HG03565 (cell line): Measurements from ENCODE around the gene CFAP92.

Experiments
- ATAC-seq: cut with Tn5 transposase; IDR thresholded peaks from one replicate; pipeline ENCODE4 v1.9.1; 2021; ENCODE audit warnings: mild to moderate bottlenecking, moderate library complexity; ENCODE audit not compliant: unreplicated experiment

The CFAP92 gene

DNA sequence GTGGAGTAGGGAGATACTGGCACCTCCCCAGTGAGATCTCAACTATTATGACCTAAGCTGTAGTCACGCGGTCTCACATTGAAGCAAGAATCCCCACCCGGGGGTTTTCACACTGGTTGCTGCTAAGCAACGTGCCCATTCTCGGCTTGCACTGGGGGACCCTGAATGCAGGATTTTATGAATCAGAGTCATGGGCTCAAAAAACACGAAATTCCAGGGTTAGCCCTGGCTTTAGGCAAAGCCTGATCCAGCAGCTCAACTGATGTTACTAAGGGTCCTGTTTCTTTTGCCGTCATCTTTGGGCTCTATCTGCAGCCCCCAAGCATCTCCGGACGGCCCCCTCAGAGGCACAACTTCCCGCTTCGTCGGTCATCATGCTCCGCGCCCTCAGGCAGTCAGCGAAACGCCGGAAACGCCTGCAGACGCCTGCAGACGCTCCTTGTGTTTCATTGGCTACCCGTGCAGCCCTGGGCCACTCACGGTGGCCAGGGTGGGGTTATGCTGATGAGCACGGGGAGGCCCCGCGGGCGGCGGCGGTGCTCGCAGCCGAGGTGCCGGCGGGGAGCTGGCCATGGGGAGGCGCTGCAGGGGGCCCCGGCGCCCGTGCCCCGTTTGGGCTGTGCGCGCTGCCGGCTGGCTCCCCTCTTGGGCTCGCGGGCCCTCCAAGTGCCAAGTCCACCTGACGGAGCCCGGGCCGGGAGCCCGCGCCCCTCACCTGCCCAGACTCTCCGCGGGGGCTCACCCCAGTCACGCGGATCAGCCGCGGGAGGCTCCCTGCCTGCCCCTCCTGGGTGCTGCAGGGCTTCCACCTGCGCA lies 33.1 kb upstream of the CFAP92 start:
- ATAC-seq, result peak; percentile 97

DNA sequence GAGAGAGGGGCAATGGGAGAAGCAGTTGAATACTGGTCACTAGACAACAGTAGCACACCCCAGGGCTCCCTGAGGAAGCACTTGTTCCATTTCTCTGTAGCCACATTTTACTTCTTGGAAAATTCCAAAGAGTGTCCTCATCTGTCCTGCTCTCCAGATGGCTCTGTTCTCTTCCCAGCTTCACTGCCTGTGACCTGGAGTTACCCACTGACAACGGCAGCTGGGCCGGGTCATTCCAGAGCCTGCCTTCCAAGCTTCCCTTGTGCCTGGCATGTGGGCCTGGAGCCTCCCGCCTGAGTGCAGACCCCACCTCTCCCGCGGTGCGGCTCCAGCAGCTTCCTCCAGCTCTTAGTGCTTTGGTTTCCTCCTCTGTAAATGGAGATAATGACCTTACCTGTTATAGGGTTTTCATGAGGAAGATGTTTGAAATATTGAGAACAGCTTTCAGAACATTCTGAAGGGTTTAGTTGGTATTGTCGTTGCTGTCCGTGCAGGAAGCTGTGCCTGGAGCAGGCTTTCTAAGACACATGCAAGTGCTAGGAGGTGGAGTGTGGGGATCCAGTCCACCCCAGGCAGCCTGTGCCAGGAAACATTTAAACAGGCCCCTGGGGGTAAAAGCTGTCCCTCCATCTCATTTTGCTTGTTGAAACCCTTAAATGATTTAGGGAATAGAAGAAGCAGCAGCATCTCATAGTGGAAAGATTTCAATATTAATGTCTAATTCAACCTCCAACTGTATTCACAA lies 32.0 kb upstream of the CFAP92 start:
- ATAC-seq, result no peak

DNA sequence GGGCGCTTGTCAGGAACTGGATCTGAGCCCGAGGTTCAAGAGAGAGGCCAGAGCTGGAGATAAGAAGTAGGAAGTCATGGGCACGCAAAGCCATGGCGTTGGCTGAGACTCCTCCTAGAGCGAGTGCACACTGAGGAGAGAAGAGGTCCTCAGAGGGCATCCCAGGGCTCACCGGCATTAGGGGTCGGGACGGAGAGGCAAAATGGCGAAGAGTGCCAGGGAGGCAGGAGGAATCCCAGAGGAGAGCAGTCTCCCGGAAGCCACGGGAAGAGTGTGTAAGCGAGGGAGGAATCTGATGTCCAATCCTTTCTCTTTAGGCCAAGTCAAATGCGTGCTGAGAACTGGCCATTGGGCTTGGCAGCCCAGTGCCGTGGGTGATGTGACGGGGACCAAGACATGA lies 31.2 kb upstream of the CFAP92 start:
- ATAC-seq, result no peak

DNA sequence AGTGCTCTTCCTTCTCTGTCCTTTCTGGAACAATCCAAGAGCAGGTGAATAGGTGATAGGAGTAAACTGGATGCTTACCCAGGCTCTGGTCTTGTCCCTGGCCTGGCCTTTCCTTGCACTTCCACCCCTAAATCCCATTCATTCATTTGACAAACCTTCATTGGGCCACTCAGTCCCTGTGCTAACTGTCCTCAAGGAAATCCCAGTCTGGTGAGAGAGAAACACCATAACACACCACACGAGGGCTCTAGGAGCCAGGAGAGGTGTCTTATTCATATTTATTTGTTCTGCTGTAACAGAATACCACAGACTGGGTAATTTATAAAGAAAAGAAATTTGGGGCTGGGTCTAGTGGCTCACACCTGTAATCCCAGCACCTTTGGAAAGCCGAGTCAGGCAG lies 30.0 kb upstream of the CFAP92 start:
- ATAC-seq, result no peak

DNA sequence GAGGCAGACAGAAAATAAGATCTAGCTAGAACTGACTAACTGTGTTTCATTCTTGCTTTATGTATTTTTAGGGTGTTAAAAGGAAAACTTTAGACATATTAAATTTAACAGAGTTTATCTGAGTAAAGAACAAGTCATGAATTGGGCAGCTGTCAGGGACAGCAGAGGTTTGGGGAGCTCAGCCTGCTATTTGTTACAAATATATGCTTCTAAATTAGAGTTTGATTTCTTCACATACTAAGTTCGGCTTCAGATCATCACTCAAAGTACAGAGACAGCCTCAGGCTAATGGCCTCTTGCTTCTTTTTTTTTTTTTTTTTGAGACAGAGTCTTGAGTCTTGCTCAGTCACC lies 29.1 kb upstream of the CFAP92 start:
- no peak for ATAC-seq

DNA sequence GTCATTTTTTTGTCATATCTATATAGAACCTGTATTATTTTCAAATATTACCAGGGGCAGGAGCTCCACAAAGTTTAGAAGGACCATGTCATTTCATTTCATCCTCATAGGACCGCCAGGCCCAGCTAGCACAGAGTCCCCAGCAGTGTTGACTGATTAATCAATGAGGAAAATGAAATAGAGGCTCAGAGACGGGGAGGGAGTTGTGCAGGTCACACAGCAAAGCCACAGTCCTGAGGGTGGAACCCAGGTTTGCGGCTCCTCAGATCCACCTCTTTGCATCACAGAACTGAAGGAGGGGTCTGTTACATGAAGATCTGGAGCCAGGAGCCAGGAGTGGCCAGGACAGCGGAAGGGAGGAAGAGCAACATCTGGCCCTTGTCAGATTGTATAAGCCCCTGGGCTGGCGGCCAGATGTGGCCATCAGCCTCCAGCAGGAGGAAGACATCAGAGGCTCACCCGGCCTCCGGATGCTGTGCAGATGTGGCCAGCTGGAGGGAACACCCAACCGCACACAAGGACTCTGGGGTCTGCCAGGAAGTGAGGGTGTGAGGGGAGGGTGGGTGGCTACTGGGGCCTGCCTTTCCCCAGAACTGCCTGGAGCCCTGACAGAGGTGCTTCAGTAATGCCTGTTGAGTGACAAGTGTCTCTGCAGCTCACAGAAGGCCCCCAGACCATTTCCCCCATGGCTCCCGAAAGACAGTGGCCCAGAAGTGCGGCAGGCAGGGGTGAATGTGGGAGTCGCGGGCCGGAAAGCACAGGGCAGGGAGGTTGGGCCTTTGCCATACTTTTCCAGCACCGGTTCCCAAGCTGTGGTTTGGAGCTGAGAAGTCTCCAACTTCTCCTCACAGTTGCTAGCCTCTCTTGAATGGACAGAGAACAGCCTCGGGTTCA lies 28.5 kb upstream of the CFAP92 start:
- ATAC-seq, result no peak

DNA sequence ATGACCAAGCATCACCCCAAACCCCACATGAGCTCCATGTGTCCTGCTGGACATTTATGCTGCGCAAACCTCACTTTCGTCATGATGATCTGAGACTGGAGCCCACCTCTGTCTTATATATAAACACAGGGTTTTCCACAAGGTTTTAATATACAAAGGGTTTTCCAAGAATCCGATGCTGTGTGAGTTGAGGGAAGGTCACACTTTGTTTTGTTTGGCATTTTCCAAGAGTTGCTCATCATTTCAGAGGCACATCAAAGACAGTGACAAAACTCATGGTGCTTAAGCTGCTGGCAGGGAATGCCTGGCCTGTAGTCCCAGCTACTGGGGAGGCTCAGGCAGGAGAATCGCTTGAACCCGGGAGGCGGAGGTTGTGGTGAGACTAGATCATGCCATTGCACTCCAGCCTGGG lies 27.3 kb upstream of the CFAP92 start:
- no peak for ATAC-seq

DNA sequence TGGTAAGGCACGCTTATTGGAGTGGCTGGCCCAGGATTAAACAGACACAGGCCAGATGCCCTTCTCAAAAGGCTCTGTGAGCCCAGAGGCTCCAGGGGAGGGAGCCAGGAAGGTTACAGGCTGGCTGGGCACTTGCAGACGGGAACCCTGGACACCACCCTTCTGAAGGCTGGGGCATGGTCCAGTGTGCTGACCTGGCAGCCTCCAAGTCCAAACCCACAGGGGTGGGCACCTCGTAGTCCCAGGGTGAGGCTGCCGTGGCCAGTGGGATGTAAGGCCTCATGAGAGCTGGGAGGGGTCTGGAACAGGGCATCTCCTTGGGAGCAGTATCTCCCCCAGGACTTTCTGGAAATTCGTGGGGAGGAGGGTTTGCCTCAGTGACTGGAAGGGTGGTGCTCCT lies 26.8 kb upstream of the CFAP92 start:
- ATAC-seq, result no peak

DNA sequence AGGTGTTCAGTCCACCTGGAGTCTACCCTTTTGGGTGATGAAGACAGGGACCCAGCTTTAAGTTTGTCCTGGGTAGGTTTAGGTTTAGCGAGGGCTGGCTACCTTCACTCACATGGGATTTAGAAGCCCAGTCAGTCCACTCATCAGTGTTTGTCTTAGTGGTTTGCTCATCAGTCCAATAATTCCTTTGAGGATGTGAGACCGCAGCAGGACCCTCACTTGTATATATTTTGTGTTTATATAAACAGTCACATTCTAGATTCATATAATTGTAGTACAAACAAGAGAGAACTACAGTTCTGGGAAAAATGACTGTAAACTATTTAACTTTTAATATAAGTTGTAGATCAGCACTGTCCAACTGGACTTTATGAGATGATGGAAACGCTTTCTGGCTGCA lies 25.4 kb upstream of the CFAP92 start:
- no peak for ATAC-seq

DNA sequence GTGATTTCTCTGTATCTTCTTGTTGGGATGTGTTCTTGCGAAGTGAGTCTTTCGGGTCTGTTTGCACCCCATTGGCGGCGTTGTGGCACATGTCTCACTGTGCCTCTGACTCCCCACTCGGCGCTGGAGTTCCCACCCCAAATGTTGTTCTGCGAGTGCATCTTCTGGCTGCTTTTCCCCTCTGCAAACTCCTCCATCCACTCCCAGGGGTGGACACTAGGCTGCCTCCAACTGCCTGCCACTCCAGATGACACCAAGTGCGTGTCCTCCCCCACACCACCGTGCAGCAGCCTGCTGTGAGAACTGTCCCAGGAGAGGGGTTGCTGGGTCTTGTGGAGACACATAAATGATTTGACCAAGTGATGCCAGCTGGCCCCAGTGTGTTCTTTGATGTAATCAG lies 24.9 kb upstream of the CFAP92 start:
- no peak for ATAC-seq

DNA sequence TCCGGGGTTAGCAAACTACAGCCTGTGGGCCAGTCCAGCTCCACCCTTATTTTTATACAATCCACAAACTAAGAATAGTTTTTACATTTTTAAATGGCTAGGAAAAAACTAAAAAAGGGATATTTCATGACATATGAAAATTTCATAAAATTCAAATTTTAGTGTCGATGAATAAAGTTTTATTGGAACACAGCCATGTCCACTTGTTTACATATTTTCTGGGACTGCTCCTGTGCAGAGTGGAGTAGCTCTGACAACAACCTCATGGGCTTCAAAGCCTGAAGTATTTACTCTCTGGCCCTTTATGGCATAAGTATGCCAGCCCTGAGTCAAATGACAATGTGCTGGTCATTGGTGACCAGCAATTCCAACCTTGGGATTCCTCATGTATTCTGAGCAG lies 24.4 kb upstream of the CFAP92 start:
- ATAC-seq, result no peak

DNA sequence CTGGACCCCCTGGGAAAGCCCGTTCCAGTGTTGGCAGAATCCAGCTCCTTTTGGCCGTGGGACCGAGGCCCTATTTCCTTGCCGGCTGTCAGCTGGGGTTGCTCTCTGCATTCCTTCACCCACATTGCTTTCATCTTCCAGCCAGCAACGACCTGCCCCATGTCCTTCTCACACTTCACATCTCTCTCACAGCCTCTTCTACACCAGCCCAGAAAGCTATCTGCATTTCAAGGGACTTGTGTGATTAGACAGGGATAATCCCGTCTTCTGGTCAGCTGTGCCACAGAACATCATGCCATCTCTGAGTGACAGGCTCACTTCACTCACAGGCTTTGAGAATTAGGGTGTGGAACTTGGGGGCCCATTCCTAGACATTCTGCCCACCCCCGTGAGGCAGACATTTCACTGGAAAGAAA lies 23.6 kb upstream of the CFAP92 start:
- no peak for ATAC-seq

DNA sequence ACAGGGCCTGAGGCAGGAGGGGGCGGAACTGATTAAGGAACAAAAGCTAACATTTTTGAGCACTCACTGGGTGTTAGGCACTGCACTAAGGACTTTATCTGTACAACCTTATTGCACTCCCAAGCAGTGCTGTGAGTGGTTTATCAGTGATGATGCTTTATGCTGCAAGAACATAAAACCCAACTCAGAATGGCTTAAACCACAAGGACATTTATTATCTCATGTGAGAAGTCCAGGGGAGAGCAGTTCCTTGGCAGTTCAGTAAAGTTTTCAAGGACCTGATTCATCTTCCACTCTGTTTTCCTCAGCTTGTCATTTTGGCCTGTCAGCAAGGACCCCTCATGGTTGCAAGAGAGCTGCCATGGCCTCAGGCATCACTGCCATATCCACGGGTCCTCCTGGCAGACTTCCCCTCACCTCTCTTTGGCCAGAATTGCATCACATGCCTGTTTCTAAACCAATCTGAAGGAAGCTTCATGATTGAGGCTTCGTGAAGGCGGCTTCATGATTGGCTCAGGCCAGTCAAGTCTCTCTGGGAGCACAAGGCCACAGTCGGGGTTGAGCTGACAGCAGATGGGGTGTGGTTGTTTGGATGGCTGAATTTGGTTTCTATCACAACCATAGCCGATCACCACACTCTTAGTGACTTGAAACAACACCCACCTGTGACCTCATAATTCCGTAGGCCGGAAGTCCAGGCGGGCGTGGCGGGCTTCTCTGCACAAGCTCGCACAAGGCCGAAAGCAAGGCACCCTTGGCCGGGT lies 23.0 kb upstream of the CFAP92 start:
- ATAC-seq, result peak; percentile 82

DNA sequence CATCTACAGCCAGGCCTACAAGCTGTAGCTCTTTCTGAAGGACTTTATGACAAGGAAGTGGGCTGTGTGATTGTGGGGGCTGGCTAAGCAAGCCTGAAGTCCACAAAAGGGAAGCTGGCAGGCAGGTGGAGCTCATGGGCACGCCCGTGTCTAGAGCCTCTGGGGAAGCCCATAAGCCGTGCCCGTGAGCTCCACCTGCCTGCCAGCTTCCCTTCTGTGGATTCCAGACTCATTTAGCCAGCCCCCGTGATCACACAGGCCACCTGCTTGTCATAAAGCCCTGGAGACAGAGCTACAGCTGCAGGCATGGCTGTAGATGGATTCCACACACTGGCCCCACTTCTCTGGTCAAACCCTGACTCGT lies 22.5 kb upstream of the CFAP92 start:
- no peak for ATAC-seq

DNA sequence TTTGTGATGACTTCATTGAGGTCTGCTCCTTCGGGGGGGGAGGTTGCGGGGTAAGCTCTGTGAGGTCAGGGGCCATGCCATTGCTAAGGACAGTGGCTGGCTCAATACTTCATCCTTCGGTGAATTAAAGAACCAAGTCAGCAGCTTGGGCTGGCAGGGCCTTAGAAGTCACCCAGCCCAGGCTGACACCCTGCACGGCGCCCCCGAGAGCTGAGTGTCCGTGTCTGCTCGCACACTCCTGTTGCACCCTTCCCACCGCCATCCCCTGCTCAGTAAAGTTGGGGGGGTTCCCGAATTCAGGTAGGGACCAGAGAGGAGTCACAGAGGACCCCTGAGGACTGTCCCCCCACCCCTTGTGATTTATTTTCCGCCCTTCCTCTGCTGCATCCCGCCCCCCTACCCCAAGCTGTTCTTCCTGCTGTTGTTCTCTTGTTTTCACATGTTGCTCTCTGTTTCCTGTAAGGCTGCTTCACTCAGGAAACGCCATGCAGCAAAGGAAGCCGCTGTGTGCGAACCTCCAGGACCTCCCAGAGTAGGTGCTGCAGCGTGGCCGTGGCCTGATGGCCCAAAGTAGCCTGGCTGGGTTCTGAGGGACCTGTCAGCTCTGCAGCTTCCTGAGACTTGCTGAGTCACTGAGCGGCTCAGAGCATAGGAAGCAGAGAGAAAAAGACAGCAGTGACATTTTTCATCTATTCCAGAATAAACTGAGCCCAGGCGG lies 21.7 kb upstream of the CFAP92 start:
- no peak for ATAC-seq

DNA sequence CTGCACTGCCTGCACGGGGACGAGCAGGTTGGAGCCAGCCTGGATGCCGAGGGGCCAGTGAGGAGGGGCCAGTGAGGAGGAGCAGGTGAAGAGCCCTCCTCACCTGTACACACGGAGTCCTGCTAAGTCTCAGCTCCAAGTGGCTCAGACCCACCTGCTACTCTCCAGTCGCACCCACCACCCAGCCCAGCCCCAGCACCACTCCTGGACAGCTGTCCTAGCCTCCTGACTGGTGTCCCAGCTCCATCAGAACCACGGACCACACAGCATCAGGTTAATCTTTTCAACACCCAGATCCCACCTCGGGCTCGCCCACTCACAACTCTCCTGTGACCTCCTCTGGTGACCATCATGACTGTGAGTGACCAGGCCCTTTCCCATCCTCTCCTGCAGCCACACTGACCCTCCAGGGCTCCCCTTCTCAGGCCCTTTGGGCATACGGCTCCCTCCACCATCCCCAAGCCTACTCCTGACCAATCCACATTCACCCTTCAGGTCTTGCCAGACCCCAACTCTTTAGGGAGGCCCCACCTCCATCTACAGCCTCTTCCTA lies 21.0 kb upstream of the CFAP92 start:
- ATAC-seq, result no peak

DNA sequence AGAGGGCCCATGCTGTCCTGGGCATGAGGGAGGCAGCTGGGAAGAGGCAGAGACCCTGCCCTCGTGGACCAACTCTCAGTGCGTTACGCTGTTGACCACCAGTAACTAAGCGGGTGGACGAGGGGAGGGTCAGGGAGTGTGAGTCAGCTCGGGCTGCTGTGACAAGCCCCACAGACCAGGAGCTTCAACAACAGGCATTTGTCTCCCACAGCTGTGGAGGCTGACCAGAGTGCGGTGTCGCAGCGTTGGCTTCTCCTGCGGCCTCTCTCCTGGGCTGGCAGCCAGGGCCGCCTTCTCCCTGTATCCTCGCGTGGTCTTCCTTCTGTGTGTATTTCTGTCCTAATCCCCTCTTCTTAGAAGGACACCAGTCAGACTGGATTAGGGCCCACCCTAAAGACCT lies 20.3 kb upstream of the CFAP92 start:
- ATAC-seq, result no peak

DNA sequence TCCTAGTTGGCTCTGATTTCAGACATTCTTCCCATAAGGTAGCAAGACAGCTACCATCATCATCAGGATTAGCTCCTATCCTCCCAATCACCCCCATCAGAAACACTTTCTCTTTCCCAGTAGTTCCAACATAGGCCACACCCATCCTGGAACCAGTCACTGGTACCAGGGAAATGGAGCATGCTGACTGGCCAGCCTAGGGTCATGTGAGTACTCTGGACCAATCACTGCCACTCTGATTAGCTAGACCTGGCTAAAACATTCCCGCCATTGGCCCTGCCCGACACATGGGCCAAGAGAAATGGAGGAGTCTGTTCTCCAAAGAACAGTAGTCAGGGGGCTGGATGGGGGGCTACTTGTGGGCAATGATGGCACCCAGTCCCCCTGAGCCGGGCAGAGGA lies 19.6 kb upstream of the CFAP92 start:
- ATAC-seq, result no peak

DNA sequence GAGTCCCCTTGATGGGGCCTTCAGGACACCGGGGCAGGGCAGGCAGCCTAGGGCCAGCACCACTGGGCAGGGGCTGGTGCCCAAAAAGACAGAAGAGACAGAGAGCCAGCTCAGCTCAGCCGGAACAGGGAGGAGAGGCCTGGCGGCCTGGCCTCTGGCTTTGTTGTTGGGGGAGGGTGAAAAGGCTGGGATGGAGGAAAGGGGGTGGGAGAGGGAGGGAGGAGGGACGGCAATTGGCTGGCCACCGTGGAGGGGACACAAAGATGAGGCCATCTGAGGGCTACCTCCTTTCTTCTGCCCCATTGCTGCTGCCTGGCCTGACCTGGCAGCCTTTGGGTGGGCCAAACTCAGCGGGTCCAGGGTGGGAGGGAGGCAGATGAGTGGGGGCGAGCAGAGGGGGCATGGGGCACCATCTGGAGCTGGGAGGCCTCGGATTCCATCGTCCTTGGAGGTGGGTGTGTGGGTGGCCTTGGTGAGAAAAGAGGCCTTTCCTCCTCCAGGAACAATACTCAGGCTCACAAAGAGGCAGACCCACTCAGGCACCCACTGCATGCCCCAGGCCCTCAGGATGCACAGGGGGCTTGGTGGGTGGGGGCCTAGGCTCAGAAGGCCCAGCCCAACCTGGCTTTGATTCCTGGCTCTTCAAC lies 16.6 kb upstream of the CFAP92 start:
- no peak for ATAC-seq
